ENCODE data around the gene RHD. TPM values are rescaled to one million over a fixed set of nuclear protein-coding genes. Genes with fewer than 3 reads are reported as not detected.

The RHD gene
- total RNA-seq, 4 donors from 2014 or later, result 1.5 TPM; not detected in 3

DNA sequence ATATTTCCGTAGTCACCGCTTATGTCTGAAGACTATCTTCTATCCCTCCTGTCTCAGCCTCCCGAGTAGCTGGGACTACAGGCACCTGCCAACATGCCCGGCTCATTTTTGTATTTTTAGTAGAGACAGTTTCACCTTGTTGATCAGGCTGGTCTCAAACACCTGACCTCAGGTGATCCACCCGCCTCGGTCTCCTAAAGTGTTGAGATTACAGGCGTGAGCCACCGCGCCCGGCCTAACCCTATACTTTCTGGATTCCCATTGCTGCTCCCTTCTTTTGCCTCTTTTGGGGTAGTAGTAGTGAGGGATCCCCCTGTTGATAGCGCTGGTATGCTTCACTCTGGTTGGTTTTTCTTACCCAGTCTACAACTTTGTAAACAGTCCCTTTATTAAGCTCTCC lies 34.3 kb upstream of the RHD start:
- Histone ChIP-seq H3K4me3 (no peak overlapping the region), H3K4me1 (peaks cover 7 to 14% of the 10 kb centered on the region in 2 donors), H3K27ac (no peak overlapping the region), H3K9me3 (no peaks in the 10 kb centered on the region), H3K36me3 (no peaks in the 10 kb centered on the region), H3K27me3 (no peaks in the 10 kb centered on the region)
- intact Hi-C loops (cut with DNase I; ENCODE audit: low total_unique reads), result no loop called here
- DNase-seq, result no peak
- no peak for TF ChIP-seq POLR2A (IDR thresholded peaks at IDR 0.05)
- TF ChIP-seq, protein P1, sequence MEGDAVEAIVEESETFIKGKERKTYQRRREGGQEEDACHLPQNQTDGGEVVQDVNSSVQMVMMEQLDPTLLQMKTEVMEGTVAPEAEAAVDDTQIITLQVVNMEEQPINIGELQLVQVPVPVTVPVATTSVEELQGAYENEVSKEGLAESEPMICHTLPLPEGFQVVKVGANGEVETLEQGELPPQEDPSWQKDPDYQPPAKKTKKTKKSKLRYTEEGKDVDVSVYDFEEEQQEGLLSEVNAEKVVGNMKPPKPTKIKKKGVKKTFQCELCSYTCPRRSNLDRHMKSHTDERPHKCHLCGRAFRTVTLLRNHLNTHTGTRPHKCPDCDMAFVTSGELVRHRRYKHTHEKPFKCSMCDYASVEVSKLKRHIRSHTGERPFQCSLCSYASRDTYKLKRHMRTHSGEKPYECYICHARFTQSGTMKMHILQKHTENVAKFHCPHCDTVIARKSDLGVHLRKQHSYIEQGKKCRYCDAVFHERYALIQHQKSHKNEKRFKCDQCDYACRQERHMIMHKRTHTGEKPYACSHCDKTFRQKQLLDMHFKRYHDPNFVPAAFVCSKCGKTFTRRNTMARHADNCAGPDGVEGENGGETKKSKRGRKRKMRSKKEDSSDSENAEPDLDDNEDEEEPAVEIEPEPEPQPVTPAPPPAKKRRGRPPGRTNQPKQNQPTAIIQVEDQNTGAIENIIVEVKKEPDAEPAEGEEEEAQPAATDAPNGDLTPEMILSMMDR (IDR thresholded peaks at IDR 0.05), result no peak

DNA sequence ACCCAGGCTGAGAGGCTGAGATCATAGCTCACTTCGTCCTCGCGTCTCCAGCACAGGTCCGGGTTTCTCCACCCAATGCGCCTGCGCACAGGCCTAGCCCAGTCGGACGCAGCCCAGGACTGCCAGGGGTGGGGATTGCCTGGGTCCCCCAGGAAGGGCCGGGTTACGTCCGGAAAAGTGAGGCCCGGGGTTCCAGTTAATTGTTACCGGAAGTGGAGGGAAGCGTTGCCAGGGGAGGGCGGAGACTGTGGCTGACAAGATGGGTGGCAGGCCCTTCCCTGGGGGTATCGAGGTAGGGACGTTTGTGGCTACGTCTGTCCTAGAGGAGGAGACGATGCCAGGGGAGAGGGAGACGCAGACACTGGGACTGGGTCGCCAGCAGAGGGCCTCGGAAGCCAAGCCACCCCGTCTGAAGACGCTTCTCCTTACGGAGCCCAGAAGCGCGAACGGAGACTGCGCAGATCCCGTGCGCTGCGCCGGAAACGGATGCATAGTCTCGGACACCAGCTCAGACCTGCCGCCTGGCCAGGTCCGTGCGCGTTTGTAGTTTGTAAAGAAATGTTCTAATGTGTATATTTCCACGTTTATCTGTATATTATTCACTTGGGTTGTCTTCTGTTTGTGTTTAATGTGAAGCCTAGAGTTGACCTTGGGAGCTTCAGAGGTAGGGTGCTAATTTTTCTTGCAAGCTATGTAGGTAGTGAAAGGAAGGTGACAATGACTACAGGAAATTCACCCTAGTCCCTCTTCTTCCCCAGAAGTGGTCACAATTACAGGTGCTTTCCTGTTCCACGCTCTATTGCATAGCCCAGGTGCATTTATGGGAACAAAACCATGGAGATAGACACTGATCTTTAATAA lies 32.4 kb upstream of the RHD start:
- Histone ChIP-seq H3K27me3 (no peaks in the 10 kb centered on the region), H3K4me1 (peaks cover 4 to 9% of the 10 kb centered on the region in 2 donors), H3K4me3 (peak overlapping the region; percentile 44 to 53), H3K36me3 (no peaks in the 10 kb centered on the region), H3K27ac (peak overlapping the region; percentile 92 to 93), H3K9me3 (no peaks in the 10 kb centered on the region)
- peak; percentile 89 to 91 for DNase-seq
- TF ChIP-seq, protein P1 (IDR thresholded peaks at IDR 0.05), result peak; percentile 46 to 78 (median 72)
- TF ChIP-seq POLR2A (IDR thresholded peaks at IDR 0.05), result peak in 1 of 2 donors; percentile 25
- intact Hi-C loops (cut with DNase I; ENCODE audit: low total_unique reads), result no loop called here

DNA sequence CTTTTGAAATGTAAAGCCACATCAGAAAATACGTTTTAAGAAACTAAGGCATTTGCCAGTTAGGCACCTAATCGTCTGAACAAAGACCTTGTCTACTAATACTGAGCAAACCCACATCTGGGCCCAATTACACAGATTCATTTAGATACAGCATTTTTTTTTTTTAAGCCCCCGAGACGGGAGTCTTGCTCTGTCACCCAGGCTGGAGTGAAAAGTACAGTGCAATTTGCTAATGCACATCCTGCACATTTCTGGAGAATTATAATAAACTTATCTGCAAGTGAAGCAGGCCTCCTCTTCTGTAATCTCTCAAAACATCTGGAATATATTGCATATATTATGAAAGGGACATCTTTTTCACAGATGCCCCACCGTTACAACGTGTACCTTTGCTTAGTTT lies 28.4 kb upstream of the RHD start:
- no peak for TF ChIP-seq POLR2A (IDR thresholded peaks at IDR 0.05)
- TF ChIP-seq, protein P1 (IDR thresholded peaks at IDR 0.05), result no peak
- H3K36me3 ChIP-seq, result no peaks in the 10 kb centered on the region
- H3K9me3 ChIP-seq, result no peaks in the 10 kb centered on the region
- DNase-seq, result no peak
- H3K27ac ChIP-seq, result no peak overlapping the region
- intact Hi-C loops (cut with DNase I; ENCODE audit: low total_unique reads), result no loop called here
- no peaks in the 10 kb centered on the region for H3K27me3 ChIP-seq
- H3K4me3 ChIP-seq, result no peak overlapping the region
- H3K4me1 ChIP-seq, result peaks cover 15 to 19% of the 10 kb centered on the region in 2 donors

DNA sequence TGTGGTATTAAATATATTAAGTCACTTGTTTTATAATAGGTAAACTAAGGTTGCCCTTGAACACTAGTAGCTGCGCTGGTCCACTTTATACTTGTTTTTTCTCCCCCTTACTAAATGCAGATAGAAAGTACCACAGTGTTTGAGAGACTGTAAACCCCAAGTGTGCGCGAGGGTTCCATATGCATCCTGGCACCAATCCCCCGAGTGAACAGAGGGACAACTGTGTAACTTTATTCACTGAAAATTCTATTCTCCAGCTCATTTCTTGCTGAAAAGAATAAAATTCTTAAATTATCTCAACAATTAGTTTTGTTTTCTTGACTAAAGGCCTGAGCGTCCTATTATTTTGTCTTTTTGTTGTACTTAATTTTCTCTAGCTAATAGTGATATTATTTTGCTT lies 26.9 kb upstream of the RHD start:
- TF ChIP-seq POLR2A (IDR thresholded peaks at IDR 0.05), result no peak
- TF ChIP-seq, protein P1 (IDR thresholded peaks at IDR 0.05), result no peak
- H3K36me3 ChIP-seq, result no peaks in the 10 kb centered on the region
- peak overlapping the region in 1 of 2 donors; percentile 96 for H3K4me3 ChIP-seq
- H3K9me3 ChIP-seq, result no peaks in the 10 kb centered on the region
- intact Hi-C loops (cut with DNase I; ENCODE audit: low total_unique reads), result no loop called here
- H3K27me3 ChIP-seq, result no peaks in the 10 kb centered on the region
- DNase-seq, result no peak
- peaks cover 13 to 15% of the 10 kb centered on the region in 2 donors for H3K4me1 ChIP-seq
- peak overlapping the region; percentile 99 for H3K27ac ChIP-seq

DNA sequence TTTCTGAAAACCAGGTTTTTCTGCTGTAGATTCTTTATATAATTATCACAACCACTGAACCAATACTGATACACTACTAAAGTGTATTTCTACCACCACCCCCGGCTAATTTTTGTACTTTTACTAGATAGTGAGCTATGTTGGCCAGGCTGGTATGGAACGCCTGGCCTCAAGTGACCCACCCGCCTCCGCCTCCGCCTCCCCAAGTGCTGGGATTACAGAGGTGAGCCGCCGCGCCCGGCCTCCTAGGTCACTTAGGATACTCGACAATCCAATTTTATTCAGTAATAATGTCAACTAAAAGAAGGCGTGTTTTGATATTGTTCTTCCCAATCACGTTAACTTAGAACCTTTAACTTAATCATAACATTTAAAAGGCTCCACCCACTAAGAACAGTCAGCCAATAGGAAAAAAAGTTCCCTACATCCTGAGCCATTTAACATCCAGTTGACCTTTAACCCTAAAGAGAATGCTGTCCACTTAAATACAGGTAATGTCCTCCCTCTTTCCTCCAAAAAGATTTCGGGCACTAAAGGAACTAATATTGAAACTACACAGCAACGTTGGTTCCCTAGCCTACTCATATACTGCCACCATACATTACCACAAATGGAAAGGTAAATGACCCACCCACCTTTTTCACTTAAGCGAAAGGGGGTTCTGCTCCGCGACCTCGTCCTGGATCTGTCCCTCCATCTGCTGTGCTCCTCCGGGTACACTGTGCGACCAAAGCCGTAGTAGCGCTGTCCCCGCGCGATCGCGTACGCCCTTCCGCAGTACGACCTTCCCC lies 26.3 kb upstream of the RHD start:
- no peak for TF ChIP-seq POLR2A (IDR thresholded peaks at IDR 0.05)
- TF ChIP-seq, protein P1 (IDR thresholded peaks at IDR 0.05), result no peak
- Histone ChIP-seq H3K9me3 (no peaks in the 10 kb centered on the region), H3K4me3 (peak overlapping the region; percentile 96), H3K27me3 (no peaks in the 10 kb centered on the region), H3K36me3 (no peaks in the 10 kb centered on the region), H3K27ac (peak overlapping the region; percentile 99), H3K4me1 (peaks cover 13 to 15% of the 10 kb centered on the region in 2 donors)
- DNase-seq, result no peak
- intact Hi-C loops (cut with DNase I; ENCODE audit: low total_unique reads), result no loop called here
